SK-N-SH (cell line): Measurements from ENCODE around the gene ZNF578. TPM values are rescaled to one million over a fixed set of nuclear protein-coding genes. Genes with fewer than 3 reads are reported as not detected.
"Not testable (repeated sequence)": the region's sequence is repeated elsewhere in the genome, so short reads cannot be mapped to it uniquely, and the experiment has no call there.

Experiments
- CTCF ChIA-PET: fragments of 300-600, 350-600 bp; formaldehyde crosslinking; extraction: SDS; loops from one replicate; lab custom pipeline; 2021; lab: Yijun Ruan, JAX
- POLR2A ChIA-PET: fragments of 350-600 bp; sonication (Branson Sonifier 250); formaldehyde crosslinking; extraction: SDS; loops from one replicate; lab custom pipeline; 2020; ENCODE audit warnings: antibody characterized with exemption, inconsistent platforms; lab: Yijun Ruan, JAX
- DNase-seq: peaks from one replicate; pipeline ENCODE4 v3.0.0; 2012
- H2AFZ ChIP-seq: fragments of 200-600 bp; sonication (generic); 2 replicates; pipeline ENCODE4 v1.8.1; 2016; ENCODE audit warnings: antibody characterized with exemption, mild to moderate bottlenecking, low read depth
- H3F3A ChIP-seq: fragments of 200-600 bp; sonication (generic); replicated peaks from 2 replicates; pipeline ENCODE3; 2016; ENCODE audit warnings: antibody characterized with exemption, mild to moderate bottlenecking; ENCODE audit not compliant: insufficient read depth
- H3K27ac ChIP-seq, 2 experiments: fragments of 200-500 bp in 1 of 2; fragments of 200-600 bp in 1 of 2; sonication (Bioruptor generic) in 1 of 2; sonication (generic), shearing (Covaris generic) in 1 of 2; 2 replicates each; pipeline versions ENCODE4 v1.5.1 to v1.6.1; 2014 to 2016; ENCODE audit warnings: low read depth in 2 of 2, inconsistent platforms in 1 of 2, low read length in 1 of 2, mild to moderate bottlenecking in 1 of 2, mixed read lengths in 1 of 2
- H3K27me3 ChIP-seq: fragments of 200-600 bp; sonication (generic), shearing (Covaris generic); 2 replicates; pipeline ENCODE4 v1.6.1; 2016; ENCODE audit warnings: mixed run types; ENCODE audit not compliant: insufficient read depth
- H3K36me3 ChIP-seq, 2 experiments: fragments of 200-500 bp in 1 of 2; fragments of 200-600 bp in 1 of 2; sonication (Bioruptor generic) in 1 of 2; sonication (generic) in 1 of 2; replicated peaks in 1 of 2; 2 replicates each; pipeline versions ENCODE3 to v1.5.1; 2014 to 2016; ENCODE audit warnings: low read length in 1 of 2, mild to moderate bottlenecking in 1 of 2; ENCODE audit not compliant: insufficient read depth in 2 of 2, control insufficient read depth in 1 of 2
- H3K4me1 ChIP-seq, 2 experiments: fragments of 200-500 bp in 1 of 2; fragments of 200-600 bp in 1 of 2; sonication (Bioruptor generic) in 1 of 2; sonication (generic), shearing (Covaris generic) in 1 of 2; 2 replicates each; pipeline versions ENCODE4 v1.5.1 to v1.6.1; 2014 to 2016; ENCODE audit warnings: low read depth in 1 of 2, low read length in 1 of 2, mixed run types in 1 of 2; ENCODE audit not compliant: insufficient read depth in 2 of 2, control insufficient read depth in 1 of 2
- H3K4me2 ChIP-seq: fragments of 200-600 bp; sonication (generic), shearing (Covaris generic); 2 replicates; pipeline ENCODE4 v1.6.1; 2017; ENCODE audit warnings: mixed run types
- H3K4me3 ChIP-seq, 2 experiments: fragments of 200-500 bp in 1 of 2; fragments of 200-600 bp in 1 of 2; sonication (Bioruptor generic) in 1 of 2; sonication (generic), shearing (Covaris generic) in 1 of 2; 2 replicates each; pipeline versions ENCODE4 v1.5.1 to v1.8.1; 2014 to 2016; ENCODE audit warnings: low read depth in 2 of 2, inconsistent platforms in 1 of 2, low read length in 1 of 2, mild to moderate bottlenecking in 1 of 2, mixed read lengths in 1 of 2, moderate library complexity in 1 of 2
- H3K79me2 ChIP-seq: fragments of 200-600 bp; sonication (generic); 2 replicates; pipeline ENCODE4 v1.8.1; 2017; ENCODE audit warnings: mild to moderate bottlenecking; ENCODE audit not compliant: insufficient read depth
- H3K9ac ChIP-seq: fragments of 200-600 bp; sonication (generic); 2 replicates; pipeline ENCODE4 v1.6.1; 2017; ENCODE audit warnings: mixed run types
- H3K9me2 ChIP-seq: fragments of 200-600 bp; sonication (generic); 2 replicates; pipeline ENCODE4 v1.6.1; 2017; ENCODE audit warnings: mixed run types
- H3K9me3 ChIP-seq: fragments of 200-600 bp; sonication (generic); 2 replicates; pipeline ENCODE4 v1.6.1; 2017; ENCODE audit warnings: mixed run types, mild to moderate bottlenecking, moderate library complexity
- H4K20me1 ChIP-seq: fragments of 200-600 bp; sonication (generic); 2 replicates; pipeline ENCODE4 v1.6.1; 2017; ENCODE audit warnings: mild to moderate bottlenecking, mixed run types; ENCODE audit not compliant: insufficient read depth
- GATA2 ChIP-seq: sonication (generic); formaldehyde crosslinking; IDR thresholded peaks from 2 replicates; pipeline ENCODE4 v1.5.0; 2020; ENCODE audit warnings: mild to moderate bottlenecking, missing genetic modification reagents
- JUND ChIP-seq: IDR thresholded peaks from 2 replicates; pipeline ENCODE4 v1.4.0; 2012
- POLR2AphosphoS5 ChIP-seq: IDR thresholded peaks from 2 replicates; pipeline ENCODE4 v1.6.1; 2012; ENCODE audit warnings: low read depth, low read length
- YY1 ChIP-seq: IDR thresholded peaks from 2 replicates; pipeline ENCODE4 v1.4.0; 2012; ENCODE audit warnings: low read depth, mild to moderate bottlenecking
- ZBTB33 ChIP-seq: IDR thresholded peaks from 2 replicates; pipeline ENCODE4 v1.4.0; 2012; ENCODE audit warnings: low read depth, borderline replicate concordance
- WGBS: methylation state at CpG from one replicate; pipeline ENCODE4 v1.1.6; 2017; ENCODE audit warnings: low lambda C conversion rate; 5-methylcytosine and 5-hydroxymethylcytosine counted together
- polyA plus RNA-seq, 3 experiments: library from polyadenylated mRNA; depleted of rRNA; stranded (reverse); fragments of >200 nt; gene quantifications; 2 replicates each; pipeline ENCODE4 v1.2.3, GENCODE V29; 2012

ZNF578 gene
- polyA plus RNA-seq, 1 of the 3 experiments (the other 2 are of a cell fraction): 2.5 TPM

- ChIA-PET CTCF (no interaction called here), POLR2A (no interaction called here)
- no peak for DNase-seq
- TF ChIP-seq YY1 (no peak), GATA2 (CRISPR knock-in tag) (no peak), POLR2AphosphoS5 (no peak), ZBTB33 (no peak), JUND (no peak)
- no peak overlapping the region for H3K4me2 ChIP-seq
- 63% methylated on average over 7 of the region's 7 CpGs for WGBS
- H3K4me1 ChIP-seq: no peaks in the 10 kb centered on the region
- no peaks in the 10 kb centered on the region for H3K27me3 ChIP-seq
- peaks cover 33% of the 10 kb centered on the region for H3K9me3 ChIP-seq
- no peaks in the 10 kb centered on the region for H3K79me2 ChIP-seq
- no peak overlapping the region for H3K9ac ChIP-seq
- no peak overlapping the region for H3K27ac ChIP-seq
- no peak overlapping the region for H2AFZ ChIP-seq
- H3K4me3 ChIP-seq: no peak overlapping the region
- no peaks in the 10 kb centered on the region for H3K9me2 ChIP-seq
- H3K36me3 ChIP-seq: peaks cover 0 to 7% of the 10 kb centered on the region in 2 experiments
- no peaks in the 10 kb centered on the region for H4K20me1 ChIP-seq
- peaks cover 4% of the 10 kb centered on the region for H3F3A ChIP-seq
Observed at GRCh38 chr19:52474351-52475127, 21.2 kb downstream of the ZNF578 start.

GRCh38 chr19:52484111-52484743 is 30.9 kb downstream of the ZNF578 start:
- H3K27ac ChIP-seq, CTCF ChIA-PET, H2AFZ ChIP-seq, H3K27me3 ChIP-seq, H3K4me1 ChIP-seq, H3K4me3 ChIP-seq, H3K36me3 ChIP-seq, H3K4me2 ChIP-seq, DNase-seq, H3K9ac ChIP-seq, H3K79me2 ChIP-seq, POLR2A ChIA-PET, H3F3A ChIP-seq, H3K9me2 ChIP-seq, H4K20me1 ChIP-seq, H3K9me3 ChIP-seq: not testable (repeated sequence)
- 59% methylated on average over 5 of the region's 7 CpGs for WGBS

GRCh38 chr19:52485064-52485463 is 31.7 kb downstream of the ZNF578 start:
- WGBS: 53% methylated on average over 7 of the region's 7 CpGs
- not testable (repeated sequence) for DNase-seq

GRCh38 chr19:52485561-52486240 is 32.3 kb downstream of the ZNF578 start:
- not testable (repeated sequence) for H3K9me3 ChIP-seq, H3K79me2 ChIP-seq

More at GRCh38 chr19:52485064-52485463, 31.7 kb downstream of the ZNF578 start:
- H3K9ac ChIP-seq, POLR2A ChIA-PET, H3K9me2 ChIP-seq, H3K4me3 ChIP-seq, H3F3A ChIP-seq, H4K20me1 ChIP-seq, H3K27me3 ChIP-seq, CTCF ChIA-PET, H3K4me1 ChIP-seq, H3K4me2 ChIP-seq, H3K79me2 ChIP-seq, H2AFZ ChIP-seq, H3K9me3 ChIP-seq, H3K36me3 ChIP-seq, H3K27ac ChIP-seq: not testable (repeated sequence)

More at GRCh38 chr19:52485561-52486240, 32.3 kb downstream of the ZNF578 start:
- POLR2A ChIA-PET, H3K36me3 ChIP-seq, H3K9ac ChIP-seq, H3F3A ChIP-seq, DNase-seq, H3K4me1 ChIP-seq, H3K27ac ChIP-seq, H4K20me1 ChIP-seq, H3K9me2 ChIP-seq, H2AFZ ChIP-seq, H3K4me3 ChIP-seq, CTCF ChIA-PET, H3K27me3 ChIP-seq, H3K4me2 ChIP-seq: not testable (repeated sequence)
- WGBS: 33% methylated on average over 8 of the region's 8 CpGs
